GM23248 (cell line): ENCODE measurements around the gene ZNF787. TPM values are rescaled to one million over a fixed set of nuclear protein-coding genes. Genes with fewer than 3 reads are reported as not detected.

ENCODE experiments used
- DNase-seq: peaks from one replicate; pipeline ENCODE4 v3.0.0-alpha.2; 2015
- H2AFZ ChIP-seq: fragments of 200-600 bp; sonication (generic); 2 replicates; pipeline ENCODE4 v1.6.1; 2016; ENCODE audit warnings: antibody characterized with exemption
- H3F3A ChIP-seq: fragments of 200-600 bp; sonication (generic); 2 replicates; pipeline ENCODE4 v1.6.1; 2016; ENCODE audit warnings: mild to moderate bottlenecking, antibody characterized with exemption, mixed run types; ENCODE audit not compliant: insufficient read depth
- H3K27ac ChIP-seq: fragments of 200-600 bp; sonication (generic); 2 replicates; pipeline ENCODE4 v1.5.1; 2016; ENCODE audit warnings: mild to moderate bottlenecking
- H3K27me3 ChIP-seq: fragments of 200-600 bp; sonication (generic); replicated peaks from 2 replicates; pipeline ENCODE4 v1.6.1; 2016; ENCODE audit warnings: mild to moderate bottlenecking; ENCODE audit not compliant: insufficient read depth
- H3K36me3 ChIP-seq: fragments of 200-600 bp; sonication (generic); 2 replicates; pipeline ENCODE4 v1.6.1; 2016; ENCODE audit warnings: low read depth, mild to moderate bottlenecking
- H3K4me1 ChIP-seq: fragments of 200-600 bp; sonication (generic); 2 replicates; pipeline ENCODE4 v1.6.1; 2016; ENCODE audit warnings: mild to moderate bottlenecking; ENCODE audit not compliant: insufficient read depth
- H3K4me2 ChIP-seq: fragments of 200-600 bp; sonication (generic); one replicate; pipeline ENCODE4 v1.6.1; 2016; ENCODE audit warnings: mild to moderate bottlenecking; ENCODE audit not compliant: unreplicated experiment
- H3K4me3 ChIP-seq: fragments of 200-600 bp; sonication (generic); 2 replicates; pipeline ENCODE4 v1.5.1; 2016; ENCODE audit warnings: mild to moderate bottlenecking
- H3K79me2 ChIP-seq: fragments of 200-600 bp; sonication (generic); 2 replicates; pipeline ENCODE4 v1.6.1; 2016; ENCODE audit warnings: mild to moderate bottlenecking; ENCODE audit not compliant: insufficient read depth
- H3K9ac ChIP-seq: fragments of 200-600 bp; sonication (generic); 2 replicates; pipeline ENCODE4 v1.6.1; 2016; ENCODE audit warnings: mild to moderate bottlenecking
- H3K9me2 ChIP-seq: fragments of 200-600 bp; sonication (generic); 2 replicates; pipeline ENCODE4 v1.6.1; 2016; ENCODE audit warnings: mixed run types, mild to moderate bottlenecking, moderate library complexity; ENCODE audit not compliant: insufficient read depth
- H3K9me3 ChIP-seq: fragments of 200-600 bp; sonication (generic); one replicate; pipeline ENCODE4 v1.6.1; 2017; ENCODE audit warnings: low read depth
- H4K20me1 ChIP-seq: fragments of 200-600 bp; sonication (generic); 2 replicates; pipeline ENCODE4 v1.6.0; 2016; ENCODE audit not compliant: insufficient read depth
- EZH2 ChIP-seq: fragments of 200-600 bp; sonication (generic); IDR thresholded peaks from 2 replicates; pipeline ENCODE4 v1.6.1; 2018; ENCODE audit warnings: antibody characterized with exemption, mild to moderate bottlenecking; ENCODE audit not compliant: insufficient read depth, poor library complexity, severe bottlenecking
- EZH2phosphoT487 ChIP-seq: fragments of 200-600 bp; sonication (generic); IDR thresholded peaks from 2 replicates; pipeline ENCODE4 v1.6.1; 2018; ENCODE audit warnings: antibody characterized with exemption, moderate library complexity, mild to moderate bottlenecking, low read depth; ENCODE audit not compliant: insufficient read depth
- whole genome bisulfite sequencing, 2 experiments: methylation state at CpG; one replicate each; pipeline ENCODE4 v1.1.6; 2015 to 2017; ENCODE audit warnings: low lambda C conversion rate in 2 of 2, low coverage in 1 of 2; ENCODE audit errors: missing lambda C conversion rate in 2 of 2; 5-methylcytosine and 5-hydroxymethylcytosine counted together
- in situ Hi-C: fragments of 300-500 bp; cut with MboI; formaldehyde crosslinking; loops from 2 replicates; pipeline ENCODE4 v1.15.0; 2020
- polyA plus RNA-seq: library from polyadenylated mRNA; unstranded; fragments of >200 nt; fragmentation: Nextera tagmentation; extraction: Ambion mirVana; gene quantifications from 2 replicates; pipeline ENCODE4 v1.2.1, GENCODE V29; 2016
- small RNA-seq: library from RNA; depleted of rRNA; stranded (forward); fragments of <200 nt; gene quantifications from one replicate; pipeline ENCODE3, GENCODE V24; 2014; ENCODE audit warnings: low read depth, low replicate concordance
- total RNA-seq: library from RNA; depleted of rRNA; stranded (reverse); fragments of >200 nt; shearing (Covaris generic); gene quantifications from 2 replicates; pipeline ENCODE4 v1.2.3, GENCODE V29; 2014; rRNA removed

Gene ZNF787
- total and polyA plus RNA-seq, 2 experiments from 2014 or later = 1.5 to 19.5 TPM

DNA sequence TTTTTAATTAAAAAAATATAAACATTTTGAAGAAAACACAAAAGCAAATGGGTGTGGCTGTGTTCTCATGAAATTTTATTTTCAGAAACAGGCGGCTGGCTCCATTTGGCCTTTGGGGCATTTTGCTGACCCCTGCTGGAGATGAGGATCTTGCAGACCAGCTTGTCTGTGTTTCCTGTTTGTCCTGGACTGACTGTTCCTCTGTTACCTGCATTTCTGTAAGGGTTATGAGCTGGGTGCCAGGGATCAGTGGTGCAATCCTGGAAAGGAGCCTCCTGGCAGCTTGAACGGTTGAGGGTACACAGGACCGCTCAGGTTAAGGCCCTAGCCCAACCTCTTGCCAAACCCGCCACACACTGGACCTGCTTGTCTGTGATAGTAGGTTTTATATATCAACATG is 49.9 kb downstream of the ZNF787 start:
- Histone ChIP-seq H3K9me3 (no peaks in the 10 kb centered on the region), H3K4me2 (no peak overlapping the region), H2AFZ (no peak overlapping the region), H3K9ac (no peak overlapping the region), H3K27me3 (no peaks in the 10 kb centered on the region), H3K36me3 (no peaks in the 10 kb centered on the region), H3K27ac (no peak overlapping the region), H3K9me2 (no peaks in the 10 kb centered on the region), H4K20me1 (no peaks in the 10 kb centered on the region), H3K79me2 (no peaks in the 10 kb centered on the region), H3F3A (no peaks in the 10 kb centered on the region), H3K4me1 (no peaks in the 10 kb centered on the region), H3K4me3 (no peak overlapping the region)
- in situ Hi-C loops = loop anchor here (5.0 to 25.0 kb wide), 3 partner anchors 101 to 1016 kb away; no protein-coding TSS in a partner anchor
- TF ChIP-seq EZH2phosphoT487 = no peak
- TF ChIP-seq EZH2 = no peak
- 78 to 84% methylated on average over 4 of the region's 4 CpGs for WGBS, 2 experiments
- peak; percentile 12 for DNase-seq

- TF ChIP-seq EZH2phosphoT487 = no peak
- TF ChIP-seq EZH2 = no peak
- H3K9me3 ChIP-seq = no peaks in the 10 kb centered on the region
- H3K4me1 ChIP-seq = no peaks in the 10 kb centered on the region
- no peak overlapping the region for H3K27ac ChIP-seq
- no peaks in the 10 kb centered on the region for H3K27me3 ChIP-seq
- H3K9ac ChIP-seq = no peak overlapping the region
- no peak for DNase-seq
- WGBS, 2 experiments = 30 to 51% methylated on average over 3 of the region's 3 CpGs
- no peak overlapping the region for H3K4me2 ChIP-seq
- no peaks in the 10 kb centered on the region for H3K9me2 ChIP-seq
- H4K20me1 ChIP-seq = no peaks in the 10 kb centered on the region
- no peaks in the 10 kb centered on the region for H3K36me3 ChIP-seq
- H3F3A ChIP-seq = no peaks in the 10 kb centered on the region
- no peaks in the 10 kb centered on the region for H3K79me2 ChIP-seq
- in situ Hi-C loops = loop anchor here (5.0 to 25.0 kb wide), 3 partner anchors 103 to 1018 kb away; no protein-coding TSS in a partner anchor
- no peak overlapping the region for H2AFZ ChIP-seq
- no peak overlapping the region for H3K4me3 ChIP-seq
Measured at GRCh38 chr19:56069642-56070041, 51.5 kb downstream of the ZNF787 start.

DNA sequence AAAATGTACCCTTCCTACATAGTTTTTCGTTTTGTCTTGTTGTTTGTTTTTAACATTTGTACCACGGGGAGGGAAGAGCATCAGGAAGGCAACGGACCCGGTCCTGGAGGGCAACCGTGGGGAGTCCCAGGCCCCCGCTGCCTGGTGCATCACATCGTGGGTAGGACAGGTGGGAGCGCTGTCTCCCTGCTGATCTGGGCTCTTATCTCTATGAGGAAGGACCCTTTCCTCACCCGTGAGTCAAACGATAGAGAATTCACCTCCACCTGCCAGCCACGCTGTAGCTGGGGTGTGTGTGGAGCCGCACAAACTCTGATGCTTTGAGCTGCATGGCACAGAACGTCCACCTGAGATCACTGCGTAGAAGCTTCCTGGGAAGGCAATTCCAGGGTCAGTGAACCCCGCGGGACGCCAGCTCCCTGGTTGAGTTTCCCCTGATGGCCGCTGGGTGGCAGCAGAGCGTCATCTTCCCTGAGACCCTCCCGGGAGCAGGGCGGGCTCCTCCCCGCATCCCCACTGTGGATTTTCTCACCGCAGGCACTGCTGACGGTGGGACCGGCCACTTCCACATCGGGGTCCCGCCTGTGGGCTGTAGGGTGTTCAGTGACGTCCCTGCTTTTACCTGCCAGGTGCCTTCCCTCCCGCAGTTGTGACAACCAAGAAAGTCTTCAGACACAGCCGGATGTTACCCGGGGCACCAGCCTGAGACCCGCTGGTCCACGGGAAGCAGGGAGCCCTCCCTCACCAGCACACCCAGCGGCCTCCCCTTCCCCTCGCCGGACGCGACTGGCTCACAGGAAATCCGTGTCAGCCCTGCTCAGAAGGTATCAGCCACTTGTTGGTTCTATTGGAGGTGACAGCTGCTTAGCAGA is 54.7 kb downstream of the ZNF787 start:
- peak overlapping the region; percentile 66; the same call in 1 of the 2 replicates for H2AFZ ChIP-seq
- H3K4me3 ChIP-seq = 0 out of 2 replicates have a peak overlapping the region, but pooled peaks have one; percentile 40
- 8% methylated on average over 37 to 39 of the region's 39 CpGs for WGBS, 2 experiments
- no peak overlapping the region for H3K9ac ChIP-seq
- in situ Hi-C loops = loop anchor here (25.0 kb wide), 1 partner anchor 1021 kb away; no protein-coding TSS in a partner anchor
- H3K27ac ChIP-seq = no peak overlapping the region
- H3K36me3 ChIP-seq = no peaks in the 10 kb centered on the region
- no peak for TF ChIP-seq EZH2
- no peak for TF ChIP-seq EZH2phosphoT487
- H3K79me2 ChIP-seq = no peaks in the 10 kb centered on the region
- DNase-seq = peak; percentile 61
- H4K20me1 ChIP-seq = no peaks in the 10 kb centered on the region
- H3K9me2 ChIP-seq = no peaks in the 10 kb centered on the region
- no peaks in the 10 kb centered on the region for H3F3A ChIP-seq
- no peaks in the 10 kb centered on the region for H3K4me1 ChIP-seq
- no peaks in the 10 kb centered on the region for H3K9me3 ChIP-seq
- H3K4me2 ChIP-seq = peak overlapping the region; percentile 75
- H3K27me3 ChIP-seq = no peaks in the 10 kb centered on the region

DNA sequence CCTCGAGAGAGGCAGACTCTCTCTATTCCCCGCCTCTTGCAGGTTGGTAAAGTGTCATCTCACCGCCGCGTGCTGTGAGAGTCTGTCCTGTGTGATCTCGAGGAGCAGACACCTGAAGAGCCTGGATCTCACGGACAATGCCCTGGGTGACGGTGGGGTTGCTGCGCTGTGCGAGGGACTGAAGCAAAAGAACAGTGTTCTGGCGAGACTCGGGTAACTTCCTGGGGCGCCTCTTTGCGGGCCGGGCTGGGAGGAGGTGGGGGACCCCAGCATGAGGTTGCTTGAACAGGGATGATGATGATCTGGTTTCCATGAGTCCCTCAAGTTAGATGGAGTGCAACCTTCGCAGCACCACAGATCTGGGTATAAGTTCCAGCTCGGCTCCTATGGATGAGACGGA is 67.5 kb downstream of the ZNF787 start:
- no peak overlapping the region for H3K4me3 ChIP-seq
- H3K27ac ChIP-seq = no peak overlapping the region
- no peak overlapping the region for H3K4me2 ChIP-seq
- no peaks in the 10 kb centered on the region for H3K27me3 ChIP-seq
- H3K36me3 ChIP-seq = no peaks in the 10 kb centered on the region
- H3K9me3 ChIP-seq = no peaks in the 10 kb centered on the region
- no peak overlapping the region for H2AFZ ChIP-seq
- WGBS, 2 experiments = 49 to 53% methylated on average over 17 to 18 of the region's 18 CpGs
- no peaks in the 10 kb centered on the region for H3K79me2 ChIP-seq
- H3K9ac ChIP-seq = no peak overlapping the region
- in situ Hi-C loops = loop anchor here (25.0 kb wide), 1 partner anchor 1034 kb away; no protein-coding TSS in a partner anchor
- no peaks in the 10 kb centered on the region for H3K9me2 ChIP-seq
- H3F3A ChIP-seq = no peaks in the 10 kb centered on the region
- no peak for TF ChIP-seq EZH2
- no peak for TF ChIP-seq EZH2phosphoT487
- no peaks in the 10 kb centered on the region for H3K4me1 ChIP-seq
- no peaks in the 10 kb centered on the region for H4K20me1 ChIP-seq
- no peak for DNase-seq

Small RNA genes within 50 kb of the gene (small RNA-seq; reads per million reads assigned to genes)
- gene AC024580.2 (not detected), gene RF00019 (not detected)

Other genes starting within 250 kb of the ZNF787 start
- not detected in 2 replicates for gene NLRP13, start 189.0 kb downstream of the ZNF787 start, total RNA-seq
- not detected in 2 replicates for gene NLRP13, start 189.0 kb downstream of the ZNF787 start, polyA plus RNA-seq
- gene NLRP8, start 173.5 kb downstream of the ZNF787 start, total RNA-seq = not detected in 2 replicates
- not detected in 2 replicates for gene NLRP8, start 173.5 kb downstream of the ZNF787 start, polyA plus RNA-seq
- not detected in 2 replicates for gene NLRP5, start 134.5 kb downstream of the ZNF787 start, total RNA-seq
- not detected in 2 replicates for gene NLRP5, start 134.5 kb downstream of the ZNF787 start, polyA plus RNA-seq
- gene ZNF444, start 20.0 kb upstream of the ZNF787 start, total RNA-seq = 21.8 and 25.3 TPM in 2 replicates
- 7.7 and 9.6 TPM in 2 replicates for gene ZNF444, start 20.0 kb upstream of the ZNF787 start, polyA plus RNA-seq
- not detected in 2 replicates for gene GALP, start 54.7 kb upstream of the ZNF787 start, total RNA-seq
- not detected in 2 replicates for gene GALP, start 54.7 kb upstream of the ZNF787 start, polyA plus RNA-seq
- not detected in 2 replicates for gene ZSCAN5B, start 76.5 kb upstream of the ZNF787 start, total RNA-seq
- gene ZSCAN5B, start 76.5 kb upstream of the ZNF787 start, polyA plus RNA-seq = not detected in 2 replicates
- gene ZSCAN5C, start 81.0 kb upstream of the ZNF787 start, total RNA-seq = not detected in 2 replicates
- not detected in 2 replicates for gene ZSCAN5C, start 81.0 kb upstream of the ZNF787 start, polyA plus RNA-seq
- gene EDDM13, start 151.5 kb upstream of the ZNF787 start, total RNA-seq = not detected in 2 replicates
- gene EDDM13, start 151.5 kb upstream of the ZNF787 start, polyA plus RNA-seq = not detected in 2 replicates
- gene ZSCAN5A, start 193.5 kb upstream of the ZNF787 start, total RNA-seq = 3.5 and 4.2 TPM in 2 replicates
- 4.3 and 4.4 TPM in 2 replicates for gene ZSCAN5A, start 193.5 kb upstream of the ZNF787 start, polyA plus RNA-seq